ENCODE results near the gene KCNQ2. TPM values are rescaled to one million over a fixed set of nuclear protein-coding genes. Genes with fewer than 3 reads are reported as not detected.

KCNQ2 gene
- polyA plus RNA-seq, 3 donors, result not detected

DNA sequence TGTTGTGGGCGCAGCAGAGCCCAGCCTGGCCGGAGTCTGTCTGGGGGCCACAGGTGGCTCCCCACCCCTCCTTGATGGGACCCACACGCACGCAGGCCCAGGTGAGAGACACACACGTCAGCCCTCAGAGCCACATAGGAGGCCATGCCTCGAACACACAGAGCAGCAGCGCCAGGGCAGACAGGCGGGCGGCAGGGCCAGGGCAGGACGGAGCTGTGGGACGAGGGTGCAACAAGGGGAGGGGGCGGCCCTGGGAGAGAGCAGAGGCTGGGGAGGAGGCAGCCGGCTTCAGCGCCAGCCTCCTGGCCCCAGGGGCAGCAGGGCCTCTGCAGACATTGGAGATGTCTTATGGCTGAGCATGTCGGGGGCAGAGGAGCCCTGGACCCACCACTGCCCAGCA, 42.5 kb downstream of the KCNQ2 start:
- no peak for DNase-seq
- Histone ChIP-seq H4K20me1 (ENCODE audit: insufficient read depth, low read length) (no peaks in the 10 kb centered on the region), H2AFZ (ENCODE audit: insufficient read depth, low read depth, low read length, poor library complexity, severe bottlenecking) (no peak overlapping the region), H3K9me3 (replicated peaks in 1 of 2; ENCODE audit: control insufficient read depth in 1 of 2, insufficient read depth in 1 of 2, low read length in 2 of 2) (peaks cover 0 to 9% of the 10 kb centered on the region in 2 donors), H3K27ac (ENCODE audit: low read depth in 1 of 2, low read length in 2 of 2) (no peak overlapping the region), H3K79me2 (ENCODE audit: insufficient read depth, low read length) (no peaks in the 10 kb centered on the region), H3K9ac (ENCODE audit: insufficient read depth, low read length, poor library complexity, severe bottlenecking) (no peak overlapping the region), H3K4me1 (ENCODE audit: control insufficient read depth in 1 of 2, insufficient read depth in 2 of 2, low read length in 2 of 2) (peaks cover 5 to 8% of the 10 kb centered on the region in 2 donors), H3K36me3 (replicated peaks in 1 of 2; ENCODE audit: control insufficient read depth in 1 of 2, insufficient read depth in 2 of 2, low read length in 2 of 2) (no peaks in the 10 kb centered on the region), H3K27me3 (ENCODE audit: control insufficient read depth in 2 of 2, insufficient read depth in 2 of 2, low read length in 2 of 2) (no peaks in the 10 kb centered on the region), H3K4me2 (replicated peaks; ENCODE audit: extremely low read depth, low read length, poor library complexity, severe bottlenecking) (no peak overlapping the region), H3K4me3 (replicated peaks in 1 of 3; ENCODE audit: low read depth in 2 of 3, low read length in 3 of 3) (no peak overlapping the region)
- intact Hi-C loops (cut with micrococcal nuclease), result no loop called here
- H3K27me3 Mint-ChIP-seq (ENCODE audit: low read depth in 3 of 3), result peaks cover 0 to 15% (median 3%) of the 10 kb centered on the region in 3 donors
- WGBS (ENCODE audit: insufficient coverage), result 92% methylated on average over 14 of the region's 15 CpGs
- no peak overlapping the region for H3K27ac Mint-ChIP-seq
- TF ChIP-seq, protein P1, sequence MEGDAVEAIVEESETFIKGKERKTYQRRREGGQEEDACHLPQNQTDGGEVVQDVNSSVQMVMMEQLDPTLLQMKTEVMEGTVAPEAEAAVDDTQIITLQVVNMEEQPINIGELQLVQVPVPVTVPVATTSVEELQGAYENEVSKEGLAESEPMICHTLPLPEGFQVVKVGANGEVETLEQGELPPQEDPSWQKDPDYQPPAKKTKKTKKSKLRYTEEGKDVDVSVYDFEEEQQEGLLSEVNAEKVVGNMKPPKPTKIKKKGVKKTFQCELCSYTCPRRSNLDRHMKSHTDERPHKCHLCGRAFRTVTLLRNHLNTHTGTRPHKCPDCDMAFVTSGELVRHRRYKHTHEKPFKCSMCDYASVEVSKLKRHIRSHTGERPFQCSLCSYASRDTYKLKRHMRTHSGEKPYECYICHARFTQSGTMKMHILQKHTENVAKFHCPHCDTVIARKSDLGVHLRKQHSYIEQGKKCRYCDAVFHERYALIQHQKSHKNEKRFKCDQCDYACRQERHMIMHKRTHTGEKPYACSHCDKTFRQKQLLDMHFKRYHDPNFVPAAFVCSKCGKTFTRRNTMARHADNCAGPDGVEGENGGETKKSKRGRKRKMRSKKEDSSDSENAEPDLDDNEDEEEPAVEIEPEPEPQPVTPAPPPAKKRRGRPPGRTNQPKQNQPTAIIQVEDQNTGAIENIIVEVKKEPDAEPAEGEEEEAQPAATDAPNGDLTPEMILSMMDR (IDR thresholded peaks at IDR 0.05), result no peak
- peaks cover 6% of the 10 kb centered on the region for H3K4me1 Mint-ChIP-seq
- H3K9me3 Mint-ChIP-seq, result peaks cover 0 to under 1% (median 0%) of the 10 kb centered on the region in 7 donors
- no peaks in the 10 kb centered on the region for H3K36me3 Mint-ChIP-seq
- H3K4me3 Mint-ChIP-seq, result no peak overlapping the region

DNA sequence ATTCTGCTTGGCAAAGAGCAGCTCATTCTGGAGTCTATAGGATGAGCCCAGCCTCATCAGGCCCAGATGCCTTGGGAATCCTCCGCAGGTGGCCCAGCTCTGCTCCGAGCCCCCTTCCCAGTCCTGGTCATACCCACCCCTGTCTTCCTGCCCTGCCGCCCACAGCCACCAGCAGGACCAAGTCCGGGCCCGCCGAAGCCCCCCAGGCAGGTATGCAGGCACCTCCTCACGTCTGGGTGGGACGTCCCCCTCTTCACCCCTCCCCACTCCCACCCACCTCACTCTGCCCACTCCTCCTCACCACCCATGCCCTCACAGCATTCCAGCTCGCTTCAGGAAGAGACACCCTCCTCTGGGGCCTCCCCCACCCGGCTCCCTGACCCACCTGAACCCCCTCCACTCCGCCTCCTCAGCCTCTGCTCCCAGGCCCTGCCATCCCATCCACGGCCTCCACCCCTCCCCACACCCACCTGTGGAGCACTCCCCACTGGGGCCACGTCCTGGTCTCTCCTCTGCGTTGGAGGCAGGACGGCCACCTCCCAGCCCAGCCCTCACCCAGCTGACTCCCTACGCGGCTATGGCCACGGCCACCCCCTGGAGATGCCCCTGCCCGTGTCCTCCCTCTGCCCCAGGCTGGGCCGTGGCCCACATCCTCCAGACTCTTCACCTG, 43.4 kb downstream of the KCNQ2 start:
- TF ChIP-seq, protein P1 (IDR thresholded peaks at IDR 0.05), result no peak
- H3K9me3 Mint-ChIP-seq, result peaks cover 0 to 2% (median 0%) of the 10 kb centered on the region in 7 donors
- Histone ChIP-seq H3K9ac (ENCODE audit: insufficient read depth, low read length, poor library complexity, severe bottlenecking) (no peak overlapping the region), H3K27me3 (ENCODE audit: control insufficient read depth in 2 of 2, insufficient read depth in 2 of 2, low read length in 2 of 2) (no peaks in the 10 kb centered on the region), H3K9me3 (replicated peaks in 1 of 2; ENCODE audit: control insufficient read depth in 1 of 2, insufficient read depth in 1 of 2, low read length in 2 of 2) (peaks cover 0 to 9% of the 10 kb centered on the region in 2 donors), H2AFZ (ENCODE audit: insufficient read depth, low read depth, low read length, poor library complexity, severe bottlenecking) (no peak overlapping the region), H3K79me2 (ENCODE audit: insufficient read depth, low read length) (no peaks in the 10 kb centered on the region), H3K4me1 (ENCODE audit: control insufficient read depth in 1 of 2, insufficient read depth in 2 of 2, low read length in 2 of 2) (no peaks in the 10 kb centered on the region), H3K4me3 (replicated peaks in 1 of 3; ENCODE audit: low read depth in 2 of 3, low read length in 3 of 3) (no peak overlapping the region), H3K27ac (ENCODE audit: low read depth in 1 of 2, low read length in 2 of 2) (no peak overlapping the region), H3K4me2 (replicated peaks; ENCODE audit: extremely low read depth, low read length, poor library complexity, severe bottlenecking) (no peak overlapping the region), H4K20me1 (ENCODE audit: insufficient read depth, low read length) (no peaks in the 10 kb centered on the region), H3K36me3 (replicated peaks in 1 of 2; ENCODE audit: control insufficient read depth in 1 of 2, insufficient read depth in 2 of 2, low read length in 2 of 2) (no peaks in the 10 kb centered on the region)
- peaks cover 2% of the 10 kb centered on the region for H3K4me1 Mint-ChIP-seq
- H3K27me3 Mint-ChIP-seq (ENCODE audit: low read depth in 3 of 3), result peaks cover 0 to 10% (median 3%) of the 10 kb centered on the region in 3 donors
- intact Hi-C loops (cut with micrococcal nuclease), result no loop called here
- 92% methylated on average over 20 of the region's 20 CpGs for whole genome bisulfite sequencing (ENCODE audit: insufficient coverage)
- no peaks in the 10 kb centered on the region for H3K36me3 Mint-ChIP-seq
- H3K27ac Mint-ChIP-seq, result no peak overlapping the region
- DNase-seq, result no peak
- H3K4me3 Mint-ChIP-seq, result no peak overlapping the region
